HCT116 (cell line): ENCODE results near the gene RS1. TPM values are rescaled to one million over a fixed set of nuclear protein-coding genes. Genes with fewer than 3 reads are reported as not detected.

Experiments
- ATAC-seq: fragments of 200-7000 bp; cut with Tn5 transposase; 2 replicates; pipeline ENCODE4 v1.9.1; 2020; ENCODE audit warnings: mild to moderate bottlenecking, moderate library complexity
- BruUV-seq: library from RNA; stranded (reverse); fragments of 400-500 nt; replicated peaks from 2 replicates; lab custom pipeline; 2021; lab: Mats Ljungman, UMichigan
- CTCF ChIA-PET: fragments of 300-600 bp; sonication (Branson Sonifier 250); formaldehyde crosslinking; loops from one replicate; lab custom pipeline; 2021; ENCODE audit warnings: antibody characterized with exemption; lab: Charles Lee
- POLR2A ChIA-PET: fragments of 300-600, 350-600 bp; sonication (Branson Sonifier 250); formaldehyde crosslinking; loops from one replicate; lab custom pipeline; 2021; ENCODE audit warnings: antibody characterized with exemption; lab: Charles Lee
- RAD21 ChIA-PET, 2 experiments: fragments of 300-600 bp; sonication (Branson Sonifier 250); formaldehyde crosslinking; loops; one replicate each; lab custom pipeline; 2023; ENCODE audit warnings: low total read pairs in 2 of 2; ENCODE audit not compliant: uncharacterized antibody in 2 of 2, unreplicated experiment in 2 of 2, low non-redundant PET in 1 of 2; lab: Charles Lee
- DNase-seq: peaks from one replicate; pipeline ENCODE4 v3.0.0-alpha.2; 2010; ENCODE audit warnings: low read depth, low spot score
- H2AFZ ChIP-seq: fragments of 200-600 bp; shearing (Covaris generic), sonication (generic); 2 replicates; pipeline ENCODE4 v1.6.1; 2017; ENCODE audit warnings: low read depth, mixed run types, mixed read lengths, antibody characterized with exemption, low read length; ENCODE audit not compliant: poor library complexity, severe bottlenecking
- H3K27ac ChIP-seq: 2 replicates; pipeline ENCODE4 v1.5.1; 2012; ENCODE audit warnings: low read depth, low read length
- H3K27me3 ChIP-seq: fragments of 200-600 bp; sonication (generic); 2 replicates; pipeline ENCODE4 v1.6.1; 2016; ENCODE audit warnings: mixed run types, low read length, mixed read lengths; ENCODE audit not compliant: insufficient read depth
- H3K36me3 ChIP-seq, 2 experiments: fragments of 200-500 bp in 1 of 2; fragments of 200-600 bp in 1 of 2; sonication (Bioruptor generic) in 1 of 2; sonication (generic) in 1 of 2; 2 replicates each; pipeline versions ENCODE4 v1.5.1 to v1.6.1; 2014 to 2016; ENCODE audit warnings: low read length in 2 of 2, inconsistent platforms in 1 of 2, mixed read lengths in 1 of 2, mixed run types in 1 of 2; ENCODE audit not compliant: insufficient read depth in 2 of 2, control insufficient read depth in 1 of 2
- H3K4me1 ChIP-seq, 2 experiments: fragments of 200-600 bp in 1 of 2; sonication (generic) in 1 of 2; 2 replicates each; pipeline versions ENCODE4 v1.5.1 to v1.6.1; 2012 to 2017; ENCODE audit warnings: low read length in 2 of 2, inconsistent platforms in 1 of 2, mild to moderate bottlenecking in 1 of 2, mixed read lengths in 1 of 2, mixed run types in 1 of 2, moderate library complexity in 1 of 2; ENCODE audit not compliant: insufficient read depth in 2 of 2, control insufficient read depth in 1 of 2
- H3K4me2 ChIP-seq: fragments of 200-600 bp; sonication (generic); 2 replicates; pipeline ENCODE4 v1.6.1; 2017; ENCODE audit warnings: mixed run types, low read length, mixed read lengths
- H3K4me3 ChIP-seq, 2 experiments: fragments of 200-600 bp in 1 of 2; sonication (generic) in 1 of 2; replicated peaks in 1 of 2; 2 replicates each; pipeline ENCODE4 v1.5.1; 2011 to 2016; ENCODE audit warnings: low read length in 2 of 2, control low read depth in 1 of 2, low read depth in 1 of 2, mild to moderate bottlenecking in 1 of 2, mixed read lengths in 1 of 2, mixed run types in 1 of 2
- H3K79me2 ChIP-seq: fragments of 200-600 bp; sonication (generic); 2 replicates; pipeline ENCODE4 v1.6.1; 2017; ENCODE audit warnings: mild to moderate bottlenecking, mixed run types, low read length, moderate library complexity, mixed read lengths; ENCODE audit not compliant: insufficient read depth
- H3K9ac ChIP-seq: fragments of 200-600 bp; sonication (generic); 2 replicates; pipeline ENCODE4 v1.6.1; 2016; ENCODE audit warnings: low read length, mixed read lengths
- H3K9me2 ChIP-seq: fragments of 200-600 bp; sonication (generic), shearing (Covaris generic); 2 replicates; pipeline ENCODE4 v1.6.1; 2017; ENCODE audit warnings: mixed run types, mild to moderate bottlenecking, moderate library complexity; ENCODE audit not compliant: insufficient read depth
- H3K9me3 ChIP-seq, 2 experiments: fragments of 200-500 bp in 1 of 2; fragments of 200-600 bp in 1 of 2; sonication (Bioruptor generic) in 1 of 2; sonication (generic) in 1 of 2; 2 replicates each; pipeline ENCODE4 v1.6.1; 2014 to 2017; ENCODE audit warnings: low read length in 2 of 2, mixed read lengths in 2 of 2, inconsistent platforms in 1 of 2, low read depth in 1 of 2, mild to moderate bottlenecking in 1 of 2, mixed run types in 1 of 2, moderate library complexity in 1 of 2; ENCODE audit not compliant: control insufficient read depth in 1 of 2, insufficient read depth in 1 of 2
- H4K20me1 ChIP-seq: fragments of 200-600 bp; sonication (generic), shearing (Covaris generic); 2 replicates; pipeline ENCODE4 v1.6.1; 2017; ENCODE audit warnings: mixed run types, mild to moderate bottlenecking, moderate library complexity; ENCODE audit not compliant: insufficient read depth
- CEBPB ChIP-seq: IDR thresholded peaks from 2 replicates; pipeline ENCODE4 v1.6.1; 2012; ENCODE audit warnings: low read depth
- EGR1 ChIP-seq: IDR thresholded peaks from 2 replicates; pipeline ENCODE4 v1.6.1; 2012; ENCODE audit warnings: low read depth
- ELF1 ChIP-seq: IDR thresholded peaks from 2 replicates; pipeline ENCODE4 v1.6.1; 2012; ENCODE audit warnings: low read depth, borderline replicate concordance
- MAX ChIP-seq: IDR thresholded peaks from 2 replicates; pipeline ENCODE4 v1.6.1; 2012
- SP1 ChIP-seq: IDR thresholded peaks from 2 replicates; pipeline ENCODE4 v1.6.1; 2012; ENCODE audit warnings: low read depth
- TCF7L2 ChIP-seq: IDR thresholded peaks from 2 replicates; pipeline ENCODE4 v1.7.0; 2011; ENCODE audit warnings: borderline replicate concordance, inconsistent platforms; ENCODE audit not compliant: insufficient read depth, insufficient read length; ENCODE audit errors: extremely low read depth
- ZBTB33 ChIP-seq: IDR thresholded peaks from 2 replicates; pipeline ENCODE4 v1.6.1; 2011; ENCODE audit warnings: mild to moderate bottlenecking, low read length, moderate library complexity; ENCODE audit not compliant: insufficient replicate concordance; ENCODE audit errors: extremely low read depth
- intact Hi-C: fragments of 100-400 bp; cut with micrococcal nuclease; formaldehyde crosslinking; loops from 2 replicates; pipeline ENCODE4 v1.10.0; 2022
- total RNA-seq: library from RNA; stranded (reverse); gene quantifications from one replicate; pipeline ENCODE4 v1.2.1, GENCODE V29; 2021; ENCODE audit not compliant: unreplicated experiment

The RS1 gene
- total RNA-seq, 1 experiment from 2014 or later = not detected

DNA sequence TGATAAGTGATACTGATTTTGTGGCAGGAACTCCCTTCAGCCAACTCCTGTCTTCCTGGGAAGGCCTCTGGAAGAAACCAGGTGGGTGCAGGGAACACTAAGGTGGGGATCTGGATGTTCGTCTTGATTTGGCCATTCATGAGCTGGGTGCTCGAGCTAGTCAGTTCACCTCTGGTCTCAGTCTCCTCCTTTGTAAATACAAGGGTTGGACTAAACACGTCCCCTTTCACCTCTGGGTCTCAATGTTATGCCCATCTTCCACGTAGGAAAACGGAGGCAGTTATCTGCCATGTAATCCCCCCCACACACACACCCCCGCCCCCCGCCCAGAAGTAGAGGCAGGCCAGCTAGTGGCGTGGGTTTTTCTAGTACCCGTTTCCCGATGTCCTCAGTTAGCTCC, 4.1 kb upstream of the RS1 start:
- no peak overlapping the region for H3K4me3 ChIP-seq
- H3K79me2 ChIP-seq = no peaks in the 10 kb centered on the region
- TF ChIP-seq EGR1 (no peak), ZBTB33 (no peak), SP1 (no peak), CEBPB (no peak), MAX (no peak), ELF1 (no peak), TCF7L2 (no peak)
- TF ChIP-seq, all 23 proteins: peak for 0
- POLR2A ChIA-PET = no interaction called here
- no peak overlapping the region for H3K27ac ChIP-seq
- H3K9ac ChIP-seq = no peak overlapping the region
- no peaks in the 10 kb centered on the region for H3K36me3 ChIP-seq
- ATAC-seq (no peak), DNase-seq (no peak)
- RAD21 ChIA-PET = no interaction called here
- H4K20me1 ChIP-seq = no peaks in the 10 kb centered on the region
- peak overlapping the region; percentile 74; the same call in 1 of the 2 replicates for H3K4me2 ChIP-seq
- H3K9me3 ChIP-seq = no peaks in the 10 kb centered on the region
- CTCF ChIA-PET = interaction anchor here (1.0 kb wide), 1 partner anchor 11 kb away, joined by 3 read pairs; no protein-coding TSS in a partner anchor
- intact Hi-C loops = loop anchor here (5.0 to 10.0 kb wide), 2 partner anchors 211 to 251 kb away; partner anchors contain the start of gene CDKL5
- H3K4me1 ChIP-seq = peaks cover 0 to 6% of the 10 kb centered on the region in 2 experiments; a peak in 1 of 4 replicates
- H3K9me2 ChIP-seq = no peaks in the 10 kb centered on the region
- BruUV-seq = no TSS peak
- H3K27me3 ChIP-seq = no peaks in the 10 kb centered on the region
- no peak overlapping the region for H2AFZ ChIP-seq
